HCT116 (cell line): ENCODE results near the gene APCDD1L. TPM values are rescaled to one million over a fixed set of nuclear protein-coding genes. Genes with fewer than 3 reads are reported as not detected.

Experiments used
- ATAC-seq: fragments of 200-7000 bp; cut with Tn5 transposase; 2 replicates; pipeline ENCODE4 v1.9.1; 2020; ENCODE audit warnings: mild to moderate bottlenecking, moderate library complexity
- BruUV-seq: library from RNA; stranded (reverse); fragments of 400-500 nt; replicated peaks from 2 replicates; lab custom pipeline; 2021; lab: Mats Ljungman, UMichigan
- CTCF ChIA-PET: fragments of 300-600 bp; sonication (Branson Sonifier 250); formaldehyde crosslinking; loops from one replicate; lab custom pipeline; 2021; ENCODE audit warnings: antibody characterized with exemption; lab: Charles Lee
- POLR2A ChIA-PET: fragments of 300-600, 350-600 bp; sonication (Branson Sonifier 250); formaldehyde crosslinking; loops from one replicate; lab custom pipeline; 2021; ENCODE audit warnings: antibody characterized with exemption; lab: Charles Lee
- RAD21 ChIA-PET, 2 experiments: fragments of 300-600 bp; sonication (Branson Sonifier 250); formaldehyde crosslinking; loops; one replicate each; lab custom pipeline; 2023; ENCODE audit warnings: low total read pairs in 2 of 2; ENCODE audit not compliant: uncharacterized antibody in 2 of 2, unreplicated experiment in 2 of 2, low non-redundant PET in 1 of 2; lab: Charles Lee
- DNase-seq: peaks from one replicate; pipeline ENCODE4 v3.0.0-alpha.2; 2010; ENCODE audit warnings: low read depth, low spot score
- H2AFZ ChIP-seq: fragments of 200-600 bp; shearing (Covaris generic), sonication (generic); 2 replicates; pipeline ENCODE4 v1.6.1; 2017; ENCODE audit warnings: low read depth, mixed run types, mixed read lengths, antibody characterized with exemption, low read length; ENCODE audit not compliant: poor library complexity, severe bottlenecking
- H3K27ac ChIP-seq: 2 replicates; pipeline ENCODE4 v1.5.1; 2012; ENCODE audit warnings: low read depth, low read length
- H3K27me3 ChIP-seq: fragments of 200-600 bp; sonication (generic); 2 replicates; pipeline ENCODE4 v1.6.1; 2016; ENCODE audit warnings: mixed run types, low read length, mixed read lengths; ENCODE audit not compliant: insufficient read depth
- H3K36me3 ChIP-seq, 2 experiments: fragments of 200-500 bp in 1 of 2; fragments of 200-600 bp in 1 of 2; sonication (Bioruptor generic) in 1 of 2; sonication (generic) in 1 of 2; 2 replicates each; pipeline versions ENCODE4 v1.5.1 to v1.6.1; 2014 to 2016; ENCODE audit warnings: low read length in 2 of 2, inconsistent platforms in 1 of 2, mixed read lengths in 1 of 2, mixed run types in 1 of 2; ENCODE audit not compliant: insufficient read depth in 2 of 2, control insufficient read depth in 1 of 2
- H3K4me1 ChIP-seq, 2 experiments: fragments of 200-600 bp in 1 of 2; sonication (generic) in 1 of 2; 2 replicates each; pipeline versions ENCODE4 v1.5.1 to v1.6.1; 2012 to 2017; ENCODE audit warnings: low read length in 2 of 2, inconsistent platforms in 1 of 2, mild to moderate bottlenecking in 1 of 2, mixed read lengths in 1 of 2, mixed run types in 1 of 2, moderate library complexity in 1 of 2; ENCODE audit not compliant: insufficient read depth in 2 of 2, control insufficient read depth in 1 of 2
- H3K4me2 ChIP-seq: fragments of 200-600 bp; sonication (generic); 2 replicates; pipeline ENCODE4 v1.6.1; 2017; ENCODE audit warnings: mixed run types, low read length, mixed read lengths
- H3K4me3 ChIP-seq, 2 experiments: fragments of 200-600 bp in 1 of 2; sonication (generic) in 1 of 2; replicated peaks in 1 of 2; 2 replicates each; pipeline ENCODE4 v1.5.1; 2011 to 2016; ENCODE audit warnings: low read length in 2 of 2, control low read depth in 1 of 2, low read depth in 1 of 2, mild to moderate bottlenecking in 1 of 2, mixed read lengths in 1 of 2, mixed run types in 1 of 2
- H3K79me2 ChIP-seq: fragments of 200-600 bp; sonication (generic); 2 replicates; pipeline ENCODE4 v1.6.1; 2017; ENCODE audit warnings: mild to moderate bottlenecking, mixed run types, low read length, moderate library complexity, mixed read lengths; ENCODE audit not compliant: insufficient read depth
- H3K9ac ChIP-seq: fragments of 200-600 bp; sonication (generic); 2 replicates; pipeline ENCODE4 v1.6.1; 2016; ENCODE audit warnings: low read length, mixed read lengths
- H3K9me2 ChIP-seq: fragments of 200-600 bp; sonication (generic), shearing (Covaris generic); 2 replicates; pipeline ENCODE4 v1.6.1; 2017; ENCODE audit warnings: mixed run types, mild to moderate bottlenecking, moderate library complexity; ENCODE audit not compliant: insufficient read depth
- H3K9me3 ChIP-seq, 2 experiments: fragments of 200-500 bp in 1 of 2; fragments of 200-600 bp in 1 of 2; sonication (Bioruptor generic) in 1 of 2; sonication (generic) in 1 of 2; 2 replicates each; pipeline ENCODE4 v1.6.1; 2014 to 2017; ENCODE audit warnings: low read length in 2 of 2, mixed read lengths in 2 of 2, inconsistent platforms in 1 of 2, low read depth in 1 of 2, mild to moderate bottlenecking in 1 of 2, mixed run types in 1 of 2, moderate library complexity in 1 of 2; ENCODE audit not compliant: control insufficient read depth in 1 of 2, insufficient read depth in 1 of 2
- H4K20me1 ChIP-seq: fragments of 200-600 bp; sonication (generic), shearing (Covaris generic); 2 replicates; pipeline ENCODE4 v1.6.1; 2017; ENCODE audit warnings: mixed run types, mild to moderate bottlenecking, moderate library complexity; ENCODE audit not compliant: insufficient read depth
- POLR2AphosphoS5 ChIP-seq: IDR thresholded peaks from 2 replicates; pipeline ENCODE4 v1.6.1; 2011; ENCODE audit warnings: mild to moderate bottlenecking, low read depth, low read length, moderate library complexity
- ZNF274 ChIP-seq: fragments of 200-500 bp; sonication (Bioruptor generic); IDR thresholded peaks from 2 replicates; pipeline ENCODE4 v1.6.1; 2014; ENCODE audit warnings: mild to moderate bottlenecking, low read depth, low read length, inconsistent platforms
- intact Hi-C: fragments of 100-400 bp; cut with micrococcal nuclease; formaldehyde crosslinking; loops from 2 replicates; pipeline ENCODE4 v1.10.0; 2022
- total RNA-seq: library from RNA; stranded (reverse); gene quantifications from one replicate; pipeline ENCODE4 v1.2.1, GENCODE V29; 2021; ENCODE audit not compliant: unreplicated experiment
- TF ChIP-seq, protein P1 (sequence below): IDR thresholded peaks from 2 replicates; pipeline ENCODE4 v1.6.1; 2012; ENCODE audit warnings: low read depth

Gene APCDD1L
- total RNA-seq, 1 experiment from 2014 or later = not detected

DNA sequence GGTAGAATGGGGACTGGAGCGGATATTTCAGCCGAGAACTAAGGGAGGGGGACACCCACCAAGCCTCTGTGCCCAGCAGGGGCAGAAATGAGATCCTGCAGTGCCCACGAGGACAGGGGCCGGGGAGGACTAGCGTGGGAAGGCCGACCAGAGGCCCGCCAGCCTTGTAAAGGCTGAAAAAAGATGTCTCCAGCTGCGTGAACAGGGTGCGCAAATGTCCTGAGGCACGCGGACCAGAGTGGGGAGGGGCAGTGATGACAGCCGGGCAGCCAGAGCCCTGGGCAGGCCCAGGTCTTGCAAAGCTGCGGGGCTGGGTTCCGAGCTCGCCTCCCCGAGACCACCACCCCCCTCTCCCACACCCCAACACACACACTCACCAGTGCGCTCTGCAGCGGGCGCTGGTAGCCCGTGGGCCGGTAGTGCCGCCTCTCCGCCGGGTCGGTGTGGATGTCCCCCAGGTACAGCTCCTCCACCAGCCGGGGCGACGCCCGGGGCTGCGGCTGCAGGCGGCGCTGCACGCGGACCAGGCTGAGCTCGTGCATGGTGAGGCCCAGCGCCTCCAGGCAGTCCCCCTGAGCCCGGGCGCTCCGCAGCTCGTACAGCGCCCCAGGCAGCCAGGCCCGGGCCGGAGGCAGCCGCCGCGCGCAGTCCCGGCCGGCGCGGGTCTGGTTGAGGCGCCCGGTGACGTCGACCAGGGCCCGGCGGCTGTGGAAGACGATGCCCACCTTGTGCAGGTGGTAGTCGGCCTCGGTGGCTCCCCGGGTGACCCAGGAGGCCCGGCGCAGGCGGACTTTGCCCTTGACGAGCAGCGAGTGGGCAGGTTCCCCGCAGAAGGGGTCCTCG lies 48.2 kb downstream of the APCDD1L start:
- Histone ChIP-seq H3K27ac (no peak overlapping the region), H3K9me2 (no peaks in the 10 kb centered on the region), H4K20me1 (no peaks in the 10 kb centered on the region), H3K4me1 (no peaks in the 10 kb centered on the region), H3K4me2 (no peak overlapping the region), H3K4me3 (no peak overlapping the region), H3K9ac (no peak overlapping the region), H3K79me2 (no peaks in the 10 kb centered on the region), H3K9me3 (no peaks in the 10 kb centered on the region), H2AFZ (no peak overlapping the region), H3K27me3 (no peaks in the 10 kb centered on the region), H3K36me3 (no peaks in the 10 kb centered on the region)
- ChIA-PET POLR2A (no interaction called here), RAD21 (no interaction called here), CTCF (no interaction called here)
- no peak for TF ChIP-seq POLR2AphosphoS5
- no peak for TF ChIP-seq ZNF274
- TF ChIP-seq, protein P1, sequence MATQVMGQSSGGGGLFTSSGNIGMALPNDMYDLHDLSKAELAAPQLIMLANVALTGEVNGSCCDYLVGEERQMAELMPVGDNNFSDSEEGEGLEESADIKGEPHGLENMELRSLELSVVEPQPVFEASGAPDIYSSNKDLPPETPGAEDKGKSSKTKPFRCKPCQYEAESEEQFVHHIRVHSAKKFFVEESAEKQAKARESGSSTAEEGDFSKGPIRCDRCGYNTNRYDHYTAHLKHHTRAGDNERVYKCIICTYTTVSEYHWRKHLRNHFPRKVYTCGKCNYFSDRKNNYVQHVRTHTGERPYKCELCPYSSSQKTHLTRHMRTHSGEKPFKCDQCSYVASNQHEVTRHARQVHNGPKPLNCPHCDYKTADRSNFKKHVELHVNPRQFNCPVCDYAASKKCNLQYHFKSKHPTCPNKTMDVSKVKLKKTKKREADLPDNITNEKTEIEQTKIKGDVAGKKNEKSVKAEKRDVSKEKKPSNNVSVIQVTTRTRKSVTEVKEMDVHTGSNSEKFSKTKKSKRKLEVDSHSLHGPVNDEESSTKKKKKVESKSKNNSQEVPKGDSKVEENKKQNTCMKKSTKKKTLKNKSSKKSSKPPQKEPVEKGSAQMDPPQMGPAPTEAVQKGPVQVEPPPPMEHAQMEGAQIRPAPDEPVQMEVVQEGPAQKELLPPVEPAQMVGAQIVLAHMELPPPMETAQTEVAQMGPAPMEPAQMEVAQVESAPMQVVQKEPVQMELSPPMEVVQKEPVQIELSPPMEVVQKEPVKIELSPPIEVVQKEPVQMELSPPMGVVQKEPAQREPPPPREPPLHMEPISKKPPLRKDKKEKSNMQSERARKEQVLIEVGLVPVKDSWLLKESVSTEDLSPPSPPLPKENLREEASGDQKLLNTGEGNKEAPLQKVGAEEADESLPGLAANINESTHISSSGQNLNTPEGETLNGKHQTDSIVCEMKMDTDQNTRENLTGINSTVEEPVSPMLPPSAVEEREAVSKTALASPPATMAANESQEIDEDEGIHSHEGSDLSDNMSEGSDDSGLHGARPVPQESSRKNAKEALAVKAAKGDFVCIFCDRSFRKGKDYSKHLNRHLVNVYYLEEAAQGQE = no peak
- no peak for DNase-seq
- intact Hi-C loops = no loop called here
- no TSS peak for BruUV-seq
- ATAC-seq = no peak
